BJ (cell line): ENCODE data around the gene VOPP1. TPM values are rescaled to one million over a fixed set of nuclear protein-coding genes. Genes with fewer than 3 reads are reported as not detected.
"Not testable (repeated sequence)": the region's sequence is repeated elsewhere in the genome, so short reads cannot be mapped to it uniquely, and the experiment has no call there.

Experiments used
- CTCF ChIA-PET: fragments of 350-600 bp; formaldehyde crosslinking; extraction: SDS; loops from one replicate; lab custom pipeline; 2021; ENCODE audit warnings: antibody characterized with exemption, inconsistent platforms; lab: Yijun Ruan, JAX
- POLR2A ChIA-PET: fragments of 300-600 bp; sonication (Branson Sonifier 250); formaldehyde crosslinking; extraction: SDS; loops from one replicate; lab custom pipeline; 2021; ENCODE audit warnings: antibody characterized with exemption; lab: Charles Lee
- DNase-seq: peaks from one replicate; pipeline ENCODE4 v3.0.0-alpha.2; 2011; ENCODE audit warnings: low read depth
- H3K27me3 ChIP-seq: 2 replicates; pipeline ENCODE4 v1.6.0; 2011; ENCODE audit warnings: low read length; ENCODE audit not compliant: control insufficient read depth, insufficient read depth
- H3K36me3 ChIP-seq: 2 replicates; pipeline ENCODE4 v1.5.1; 2011; ENCODE audit warnings: low read length; ENCODE audit not compliant: control insufficient read depth, insufficient read depth
- H3K4me3 ChIP-seq: 2 replicates; pipeline ENCODE4 v1.5.1; 2011; ENCODE audit warnings: low read depth, mild to moderate bottlenecking, control low read depth, low read length
- CTCF ChIP-seq: IDR thresholded peaks from 2 replicates; pipeline ENCODE4 v1.5.1; 2011; ENCODE audit warnings: low read depth, mild to moderate bottlenecking, control low read depth, inconsistent platforms, low read length, moderate library complexity; ENCODE audit not compliant: insufficient read depth
- polyA plus RNA-seq: library from polyadenylated mRNA; depleted of rRNA; stranded (reverse); fragments of >200 nt; gene quantifications from 2 replicates; pipeline ENCODE4 v1.2.3, GENCODE V29; 2011

The VOPP1 gene
- polyA plus RNA-seq, 1 experiment = 83.7 TPM

GRCh38 chr7:55588976-55589604 is 16.8 kb upstream of the VOPP1 start:
- ChIA-PET CTCF (no interaction called here), POLR2A (no interaction called here)
- TF ChIP-seq CTCF = no peak
- Histone ChIP-seq H3K4me3 (no peak overlapping the region), H3K36me3 (no peaks in the 10 kb centered on the region), H3K27me3 (peaks cover 6% of the 10 kb centered on the region)
- DNase-seq = no peak

- Histone ChIP-seq H3K36me3 (no peaks in the 10 kb centered on the region), H3K27me3 (peaks cover 6% of the 10 kb centered on the region), H3K4me3 (no peak overlapping the region)
- TF ChIP-seq CTCF = no peak
- ChIA-PET CTCF (interaction anchor here (0.9 kb wide), 1 partner anchor 16 kb away, joined by 3 read pairs; the partner anchor contains the start of gene VOPP1), POLR2A (no interaction called here)
- no peak for DNase-seq
These were observed 16.0 kb upstream of the VOPP1 start for GRCh38 chr7:55588379-55588699.

DNA sequence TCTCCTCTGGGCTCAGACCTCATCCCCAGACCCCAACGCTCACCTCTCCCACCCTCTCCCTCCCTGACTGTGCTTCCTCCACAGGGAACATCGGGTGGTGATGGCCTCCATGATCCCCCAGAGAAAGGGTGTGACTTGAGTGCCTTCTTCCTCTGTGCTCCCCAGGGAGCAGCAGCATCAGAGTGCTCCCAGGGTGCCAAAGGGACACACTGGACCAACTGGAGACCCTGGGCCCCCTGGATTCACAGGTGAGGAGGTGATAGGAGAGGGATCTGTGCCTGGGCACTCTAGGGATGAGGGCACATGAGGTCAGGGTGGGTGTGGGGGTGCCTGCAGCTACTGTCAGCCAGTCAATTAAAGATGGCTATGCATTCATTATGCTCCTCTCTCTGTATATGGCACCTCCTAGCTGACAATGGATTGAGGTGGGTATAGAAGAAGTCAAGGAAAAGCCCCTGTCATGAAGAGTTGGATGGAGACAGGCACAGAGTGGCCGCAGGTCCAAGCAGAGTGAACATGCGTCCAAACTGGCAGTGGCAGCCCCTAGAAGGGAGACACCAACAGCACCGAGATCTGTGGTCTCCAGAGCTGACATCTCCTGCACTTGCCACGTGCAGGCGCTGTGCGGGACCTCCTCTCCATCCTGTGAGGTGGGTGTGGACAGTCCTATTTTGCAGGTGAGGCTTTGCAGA is 15.5 kb upstream of the VOPP1 start:
- ChIA-PET CTCF (interaction anchor here (0.9 to 1.0 kb wide), 2 partner anchors 11 to 15 kb away, joined by 3 read pairs; partner anchors contain the start of gene VOPP1), POLR2A (no interaction called here)
- no peak for TF ChIP-seq CTCF
- H3K4me3 ChIP-seq = no peak overlapping the region
- H3K27me3 ChIP-seq = peaks cover 6% of the 10 kb centered on the region
- DNase-seq = no peak
- H3K36me3 ChIP-seq = no peaks in the 10 kb centered on the region

- H3K4me3 ChIP-seq, H3K27me3 ChIP-seq, POLR2A ChIA-PET, H3K36me3 ChIP-seq, DNase-seq: not testable (repeated sequence)
- CTCF ChIA-PET = interaction anchor here (1.0 kb wide), 1 partner anchor 11 kb away, joined by 3 read pairs; no protein-coding TSS in a partner anchor
These were observed 10.4 kb upstream of the VOPP1 start for GRCh38 chr7:55582656-55583055.

- TF ChIP-seq CTCF = no peak
- Histone ChIP-seq H3K36me3 (no peaks in the 10 kb centered on the region), H3K27me3 (no peaks in the 10 kb centered on the region), H3K4me3 (no peak overlapping the region)
- no peak for DNase-seq
- CTCF ChIA-PET = no interaction called here
- POLR2A ChIA-PET = no interaction called here
These were observed 4.5 kb upstream of the VOPP1 start for GRCh38 chr7:55576753-55577152.
